Renal cortical epithelial cell (primary cell): ENCODE measurements around the gene LRWD1. TPM values are rescaled to one million over a fixed set of nuclear protein-coding genes. Genes with fewer than 3 reads are reported as not detected.

Experiments used
- DNase-seq: peaks from one replicate; pipeline ENCODE4 v3.0.0-alpha.2; 2011; ENCODE audit warnings: low read depth
- total RNA-seq: library from RNA; depleted of rRNA; stranded (reverse); fragments of >200 nt; gene quantifications from 2 replicates; pipeline ENCODE4 v1.2.3, GENCODE V29; 2014

LRWD1 gene
- 26.2 and 29.5 TPM in 2 replicates for total RNA-seq

DNA sequence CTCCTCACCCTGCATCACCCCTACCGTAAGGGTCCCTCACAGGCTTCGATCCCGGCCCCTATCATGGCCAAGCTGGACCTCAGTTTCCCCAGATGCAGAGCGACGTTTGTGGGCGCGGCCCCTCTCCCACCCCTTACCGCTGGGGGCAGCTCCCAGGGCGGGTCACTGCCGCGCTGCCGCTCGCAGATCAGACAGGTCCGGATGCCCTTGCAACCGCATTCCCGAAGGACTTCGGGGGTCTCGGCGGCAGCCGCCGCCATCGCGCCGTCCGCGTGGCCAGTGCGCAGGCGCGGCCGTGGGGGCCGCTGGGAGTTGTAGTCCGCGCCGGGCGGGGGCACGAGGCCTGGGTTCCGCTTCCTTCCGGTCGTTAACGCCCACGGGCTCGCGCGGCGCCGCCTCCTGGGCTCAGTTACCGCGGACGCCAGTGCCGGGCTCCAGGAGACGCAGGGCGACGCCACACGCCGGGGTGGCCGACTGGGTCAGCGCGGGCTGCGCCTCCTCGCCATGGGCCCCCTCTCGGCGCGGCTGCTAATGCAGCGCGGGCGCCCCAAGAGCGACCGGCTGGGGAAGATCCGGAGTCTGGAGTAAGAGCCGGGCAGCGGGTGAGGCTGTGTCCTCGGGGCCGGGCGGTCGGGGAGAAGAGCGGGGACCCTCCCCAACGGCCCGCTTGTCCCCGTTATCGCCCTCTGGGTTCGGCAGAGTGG, at the start of gene LRWD1, which contains the start of gene ALKBH4:
Gene LRWD1, plus strand, starts transcription at position 408 of the 704 bp plus-strand sequence. Its CDS starts 97 bp downstream, at position 505.
Gene ALKBH4, minus strand, starts transcription at position 287 of the 704 bp plus-strand sequence. Its CDS starts 27 bp downstream, at position 260.
- peak; percentile 73 for DNase-seq

GRCh38 chr7:102415685-102416225, 49.0 kb upstream of the LRWD1 start:
- DNase-seq = no peak

- no peak for DNase-seq
These were observed 48.4 kb upstream of the LRWD1 start for GRCh38 chr7:102416406-102416805.

DNA sequence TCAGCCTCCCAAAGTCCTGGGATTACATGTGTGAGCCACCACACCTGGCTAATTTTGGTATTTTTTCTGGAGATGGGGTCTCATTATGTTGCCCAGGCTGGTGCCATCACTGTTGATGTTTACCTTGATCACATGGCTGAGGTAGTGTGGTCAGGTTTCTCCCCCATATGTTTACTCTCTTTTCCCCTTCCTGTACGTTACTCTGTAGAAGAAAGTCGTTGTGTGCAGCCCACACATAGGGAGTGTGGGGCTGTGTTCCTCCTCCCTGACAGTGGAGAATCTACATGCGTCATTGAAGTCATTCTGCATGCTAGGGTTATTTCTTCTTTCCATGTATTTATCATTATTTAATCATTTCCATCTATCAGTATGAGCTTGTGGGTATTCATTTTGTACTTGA, 47.7 kb upstream of the LRWD1 start:
- no peak for DNase-seq

GRCh38 chr7:102418592-102418991, 46.2 kb upstream of the LRWD1 start:
- DNase-seq = no peak

- DNase-seq = no peak
These were observed 43.0 kb upstream of the LRWD1 start for GRCh38 chr7:102421706-102422240.

GRCh38 chr7:102424129-102424551, 40.6 kb upstream of the LRWD1 start:
- no peak for DNase-seq

GRCh38 chr7:102424787-102425218, 40.0 kb upstream of the LRWD1 start:
- DNase-seq = no peak

DNA sequence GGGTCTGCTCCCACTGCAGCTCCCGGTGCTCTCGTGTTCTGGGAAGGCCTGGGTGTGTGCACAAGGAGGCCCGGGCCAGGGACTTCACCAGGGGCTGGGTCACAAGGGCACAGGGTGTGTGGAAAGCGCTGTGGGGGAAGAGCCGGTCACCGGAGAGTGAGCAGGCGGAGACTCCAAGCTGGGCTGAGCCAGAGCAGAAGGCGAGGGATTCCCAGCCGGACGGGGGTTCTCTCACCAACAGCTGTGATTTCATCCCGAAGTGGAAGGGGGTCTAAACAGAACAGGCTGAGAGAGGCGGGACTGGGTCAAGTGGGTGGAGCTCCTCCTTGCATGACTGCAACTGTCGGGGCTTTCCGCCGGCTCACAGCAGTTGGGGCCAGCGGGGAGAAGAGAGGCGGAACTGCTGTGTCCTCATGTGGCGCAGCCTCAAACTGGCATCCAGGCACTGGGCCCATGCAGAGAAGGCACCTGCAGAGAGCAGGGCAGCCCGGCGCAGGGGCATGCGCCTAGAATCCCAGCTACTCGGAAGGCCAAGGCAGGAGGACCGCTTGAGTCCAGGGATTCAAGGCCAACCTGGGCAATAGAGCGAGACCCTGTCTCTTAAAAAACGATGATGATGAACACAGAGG, 39.0 kb upstream of the LRWD1 start:
- no peak for DNase-seq

GRCh38 chr7:102426268-102427018, 38.3 kb upstream of the LRWD1 start:
- DNase-seq = no peak

DNA sequence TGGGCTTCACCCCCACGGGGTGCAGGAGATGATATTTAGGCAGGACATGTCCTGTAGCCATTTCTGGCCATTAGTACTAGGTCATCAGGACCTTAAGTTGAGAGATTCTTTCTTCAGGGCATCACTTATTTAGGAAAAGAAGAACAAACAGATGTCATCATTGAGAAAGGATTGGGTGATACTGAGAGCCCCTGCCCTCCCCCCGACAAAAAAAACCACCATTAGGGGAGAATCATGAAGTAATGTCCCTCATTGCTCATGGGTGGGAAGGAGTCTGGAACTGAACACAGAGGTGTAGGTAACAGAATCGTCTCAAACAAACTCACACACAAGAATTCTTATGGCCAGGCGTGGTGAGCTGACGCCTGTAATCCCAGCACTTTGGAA, 37.8 kb upstream of the LRWD1 start:
- DNase-seq = no peak

- DNase-seq = no peak
These were observed 35.5 kb upstream of the LRWD1 start for GRCh38 chr7:102429141-102429899.

DNA sequence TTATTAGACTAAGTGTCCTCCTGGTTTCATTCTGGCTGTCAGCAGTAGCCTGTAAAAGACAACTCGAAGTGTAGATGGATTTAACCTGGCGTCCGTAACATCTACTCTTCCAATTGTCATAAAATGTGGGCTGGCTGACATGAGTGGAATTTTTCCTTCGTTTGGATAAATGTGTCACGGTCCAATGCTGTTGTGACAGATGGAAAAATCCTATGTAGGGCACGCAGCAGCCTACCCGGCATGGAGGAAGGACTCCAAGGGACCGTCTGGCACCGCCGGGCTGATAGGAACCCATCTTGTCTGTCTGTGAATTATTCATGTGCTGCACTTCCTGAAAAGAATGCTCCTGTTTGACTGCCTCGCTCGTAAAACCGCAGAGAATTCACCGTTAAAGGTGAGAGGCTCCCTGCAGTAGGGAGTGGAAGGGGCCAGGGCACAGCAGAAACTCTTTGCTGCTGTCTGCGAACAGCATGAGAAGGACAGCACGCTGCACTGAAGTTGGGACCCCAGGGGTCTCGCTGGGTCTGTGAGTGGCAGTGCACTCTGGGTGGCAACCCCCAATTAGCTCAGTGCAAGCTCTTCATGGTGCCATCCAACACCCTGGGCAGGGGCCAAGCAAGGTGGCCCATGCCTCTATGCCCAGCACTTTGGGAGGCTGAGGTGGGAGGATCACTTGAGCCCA, 33.0 kb upstream of the LRWD1 start:
- peak; percentile 65 for DNase-seq

DNA sequence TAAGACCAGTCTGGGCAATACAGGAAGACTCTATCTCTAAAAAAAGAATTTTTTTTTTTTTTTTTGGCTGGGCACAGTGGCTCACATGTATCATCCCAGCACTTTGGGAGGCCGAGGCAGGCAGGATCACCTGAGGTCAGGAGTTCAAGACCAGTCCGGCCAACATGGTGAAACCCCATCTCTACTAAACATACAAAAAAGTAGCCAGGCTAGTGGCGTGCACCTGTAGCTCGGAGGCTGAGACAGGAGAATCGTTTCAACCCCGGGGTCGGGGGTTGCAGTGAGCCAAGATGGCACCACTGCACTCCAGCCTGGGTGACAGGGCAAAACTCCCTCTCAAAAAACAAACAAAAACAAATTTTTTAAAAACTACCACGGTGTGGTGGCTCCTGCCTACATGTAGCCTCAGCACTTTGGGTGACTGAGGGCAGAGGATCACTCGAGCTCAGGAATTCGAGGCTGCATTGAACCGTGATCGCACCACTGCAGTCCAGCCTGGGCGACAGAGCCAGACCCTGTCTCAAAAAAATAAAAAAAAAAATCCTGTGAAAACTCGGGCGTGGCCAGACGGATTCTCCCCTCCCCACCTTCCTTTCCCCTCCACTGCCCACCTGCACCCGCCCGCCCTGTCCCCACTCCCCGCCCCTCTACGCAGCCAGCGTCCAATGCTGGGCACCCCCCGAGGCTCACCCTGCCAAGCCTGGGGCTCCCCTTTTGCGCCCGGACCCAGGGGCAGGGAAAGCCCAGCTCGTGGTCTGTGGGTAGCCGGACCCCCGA, 32.2 kb upstream of the LRWD1 start:
- peak; percentile 14 for DNase-seq

DNA sequence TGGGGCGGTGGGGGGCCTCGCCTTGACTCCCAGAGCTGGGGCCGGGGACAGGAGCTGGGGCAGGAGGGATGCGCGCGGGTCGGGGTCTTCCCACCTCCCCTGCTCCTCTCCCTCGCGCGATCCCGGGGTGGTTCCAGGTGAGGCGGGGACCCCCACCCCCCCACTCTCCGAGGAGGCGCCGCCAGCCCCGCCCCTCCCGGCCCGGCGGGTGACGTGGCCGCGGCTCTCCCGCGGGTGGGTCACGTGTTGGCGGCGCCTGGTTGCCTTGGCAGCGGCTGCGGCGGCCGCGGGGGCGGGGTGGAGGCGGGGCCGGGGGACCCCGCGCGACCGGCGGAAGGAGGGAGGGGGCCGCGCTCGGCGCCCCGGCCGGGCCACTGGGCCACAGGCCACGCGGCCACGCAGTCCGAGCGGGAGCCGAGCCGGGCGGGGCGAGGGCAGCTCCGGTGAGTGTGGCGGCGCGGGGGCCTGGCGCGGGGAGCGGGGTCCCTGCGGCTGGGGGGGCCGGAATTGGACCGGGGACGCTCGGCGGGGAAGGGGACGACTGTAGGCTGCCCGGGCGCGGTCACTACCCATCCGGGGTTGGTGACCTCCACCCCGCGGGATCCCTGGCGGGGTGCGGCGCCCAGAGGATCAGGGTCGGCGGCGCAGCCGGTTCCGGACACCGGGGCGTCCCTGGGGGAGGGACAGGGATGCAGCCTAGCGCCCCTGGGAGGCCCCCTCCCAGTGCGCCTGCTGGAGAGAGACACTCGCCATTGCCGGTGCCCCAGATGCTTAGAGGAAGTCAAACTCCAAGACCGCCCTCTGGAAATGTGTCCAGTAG, 31.4 kb upstream of the LRWD1 start, which contains the start of gene ORAI2:
Gene ORAI2, plus strand, starts transcription at position 357 of the 820 bp plus-strand sequence. CDS start 5,382 bp downstream, outside the sequence.
- no peak for DNase-seq

GRCh38 chr7:102434039-102434486, 30.7 kb upstream of the LRWD1 start:
- peak; percentile 28 for DNase-seq

DNA sequence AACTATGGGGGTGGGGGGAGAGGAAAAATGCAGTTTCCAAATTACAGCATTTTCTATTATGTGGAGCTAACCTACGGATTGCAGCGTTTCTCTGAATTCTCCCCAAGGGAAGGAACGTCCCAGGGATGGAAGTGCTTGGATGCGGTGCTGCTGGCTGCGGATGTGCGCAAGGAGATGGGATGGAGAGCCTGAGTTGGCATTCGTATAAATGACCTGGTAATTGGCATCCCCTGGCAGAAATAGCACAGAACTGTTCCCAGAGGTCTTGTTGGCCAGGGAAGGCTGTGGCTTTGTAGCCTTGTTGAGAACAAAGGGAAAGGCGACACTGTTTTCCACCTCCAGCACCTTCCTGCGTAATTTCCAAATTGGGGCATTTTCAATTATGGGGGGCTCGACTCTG, 28.7 kb upstream of the LRWD1 start:
- no peak for DNase-seq

DNA sequence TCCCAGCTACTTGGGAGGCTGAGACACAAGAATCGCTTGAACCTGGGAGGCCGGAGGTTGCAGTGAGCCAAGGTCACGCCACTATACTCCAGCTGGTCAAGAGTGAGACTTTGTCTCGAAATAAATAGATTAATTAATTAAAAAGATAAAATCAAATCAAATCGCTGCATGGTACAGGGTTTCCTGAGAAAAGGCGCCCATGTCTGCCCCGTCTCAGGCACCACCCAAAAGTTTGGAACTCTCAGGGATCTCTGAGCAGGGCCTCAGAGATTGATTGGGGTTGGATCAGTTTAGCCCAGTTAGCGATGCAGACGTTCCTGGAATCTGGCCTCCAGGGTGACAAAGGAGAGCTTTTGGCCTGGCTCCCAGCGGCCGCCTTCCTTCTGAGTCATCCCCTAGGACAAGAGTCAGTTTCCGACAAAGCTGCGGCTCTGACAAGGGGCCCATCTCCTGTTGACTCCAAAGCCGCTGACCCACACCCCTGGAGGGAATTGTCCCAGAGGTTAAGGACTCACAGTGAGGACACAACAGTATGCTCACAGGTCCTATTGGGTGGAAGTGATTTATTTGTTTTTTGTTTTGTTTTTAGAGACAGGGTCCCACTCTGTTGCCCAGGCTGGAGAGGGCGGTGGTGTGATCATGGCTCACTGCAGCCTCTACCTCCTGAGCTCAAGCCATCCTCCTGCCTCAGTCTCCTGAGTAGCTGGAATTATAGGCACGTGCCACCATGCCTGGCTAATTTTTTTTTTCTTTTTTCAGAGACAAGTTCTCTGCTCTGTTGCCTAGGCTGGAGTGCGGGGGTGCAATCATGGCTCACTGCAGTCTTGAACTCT, 24.6 kb upstream of the LRWD1 start:
- peak; percentile 76 for DNase-seq
